GM12878 (cell line): Measurements from ENCODE around the gene TTC17. TPM values are rescaled to one million over a fixed set of nuclear protein-coding genes. Genes with fewer than 3 reads are reported as not detected.

ENCODE experiments used
- ATAC-seq: fragments of 200-7000 bp; cut with Tn5 transposase; 3 replicates; pipeline ENCODE4 v1.9.1; 2020; ENCODE audit warnings: mild to moderate bottlenecking, moderate library complexity
- BruUV-seq: library from RNA; stranded (reverse); fragments of 400-500 nt; replicated peaks from 2 replicates; lab custom pipeline; 2021; lab: Mats Ljungman, UMichigan
- CTCF ChIA-PET: fragments of 300-600 bp; sonication (Branson Sonifier 250); formaldehyde crosslinking; extraction: SDS; loops from one replicate; lab custom pipeline; 2021; ENCODE audit warnings: inconsistent platforms; lab: Yijun Ruan, JAX
- POLR2A ChIA-PET: fragments of 350-600 bp; formaldehyde crosslinking; extraction: SDS; loops from one replicate; lab custom pipeline; 2021; ENCODE audit warnings: inconsistent platforms; lab: Charles Lee
- RAD21 ChIA-PET: fragments of 300-600 bp; sonication (Branson Sonifier 250); formaldehyde crosslinking; loops from one replicate; lab custom pipeline; 2023; ENCODE audit warnings: antibody characterized with exemption; ENCODE audit not compliant: unreplicated experiment; lab: Charles Lee
- SMC1A ChIA-PET: fragments of 300-600 bp; sonication (Branson Sonifier 250); formaldehyde crosslinking; loops from one replicate; lab custom pipeline; 2023; ENCODE audit not compliant: unreplicated experiment, uncharacterized antibody; lab: Charles Lee
- DNase-seq: peaks from one replicate; pipeline ENCODE4 v3.0.0-alpha.2; 2011; ENCODE audit warnings: low read depth, low spot score
- FAIRE-seq: peaks from 3 replicates; lab custom pipeline; 2011; peaks lifted over from hg19 to GRCh38; lab: Jason Lieb, UNC
- H2AFZ ChIP-seq: 2 replicates; pipeline ENCODE4 v1.6.0; 2011; ENCODE audit warnings: low read depth, low read length, control low read depth; ENCODE audit not compliant: control insufficient read depth
- H3K27ac ChIP-seq: 2 replicates; pipeline ENCODE4 v1.5.1; 2011; ENCODE audit warnings: control low read depth; ENCODE audit not compliant: control insufficient read depth, insufficient read depth
- H3K27me3 ChIP-seq, 2 experiments: replicated peaks in 1 of 2; 2 replicates each; pipeline versions ENCODE4 v1.6.0 to v1.6.1; 2011; ENCODE audit warnings: low read length in 1 of 2; ENCODE audit not compliant: control insufficient read depth in 2 of 2, insufficient read depth in 2 of 2
- H3K36me3 ChIP-seq, 2 experiments: 2 replicates each; pipeline ENCODE4 v1.5.1; 2011; ENCODE audit warnings: low read length in 1 of 2; ENCODE audit not compliant: control insufficient read depth in 2 of 2, insufficient read depth in 2 of 2
- H3K4me1 ChIP-seq: 2 replicates; pipeline ENCODE4 v1.6.1; 2011; ENCODE audit warnings: mild to moderate bottlenecking, low read length, moderate library complexity, mixed read lengths; ENCODE audit not compliant: control insufficient read depth, insufficient read depth
- H3K4me2 ChIP-seq: 2 replicates; pipeline ENCODE4 v1.6.0; 2011; ENCODE audit warnings: control low read depth; ENCODE audit not compliant: control insufficient read depth, insufficient read depth
- H3K4me3 ChIP-seq: fragments of 200-600 bp; sonication (generic); 2 replicates; pipeline ENCODE4 v1.5.1; 2016
- H3K79me2 ChIP-seq: 2 replicates; pipeline ENCODE4 v1.6.0; 2011; ENCODE audit warnings: low read length; ENCODE audit not compliant: control insufficient read depth, insufficient read depth
- H3K9ac ChIP-seq: 2 replicates; pipeline ENCODE4 v1.8.0; 2011; ENCODE audit warnings: low read length, control low read depth, mixed read lengths; ENCODE audit not compliant: control insufficient read depth, insufficient read depth
- H3K9me3 ChIP-seq: replicated peaks from 3 replicates; pipeline ENCODE4 v1.5.1; 2011; ENCODE audit warnings: mild to moderate bottlenecking, low read length; ENCODE audit not compliant: control insufficient read depth, insufficient read depth
- H4K20me1 ChIP-seq: 2 replicates; pipeline ENCODE4 v1.6.0; 2011; ENCODE audit not compliant: control insufficient read depth, insufficient read depth
- HSF1 ChIP-seq: fragments of 150-350 bp; IDR thresholded peaks from 2 replicates; pipeline ENCODE4 v1.6.1; 2014; ENCODE audit warnings: mild to moderate bottlenecking, low read depth, low read length
- PAX5 ChIP-seq: IDR thresholded peaks from 2 replicates; pipeline ENCODE4 v1.6.1; 2011; ENCODE audit warnings: low read depth, low read length, borderline replicate concordance
- RAD21 ChIP-seq: IDR thresholded peaks from 2 replicates; pipeline ENCODE4 v1.6.1; 2011; ENCODE audit warnings: mild to moderate bottlenecking, low read depth, low read length, moderate library complexity; ENCODE audit not compliant: insufficient read depth
- RB1 ChIP-seq: fragments of 450-650 bp; formaldehyde crosslinking; IDR thresholded peaks from 2 replicates; pipeline ENCODE4 v1.6.1; 2017; ENCODE audit warnings: mild to moderate bottlenecking, borderline replicate concordance
- SMAD5 ChIP-seq: IDR thresholded peaks from 2 replicates; pipeline ENCODE4 v1.6.1; 2016; ENCODE audit warnings: antibody characterized with exemption, low read depth
- ZNF274 ChIP-seq: IDR thresholded peaks from one replicate; pipeline ENCODE4 v1.8.0; 2011; ENCODE audit not compliant: insufficient read length, insufficient read depth
- WGBS: methylation state at CpG from one replicate; pipeline ENCODE4 v1.1.6; 2016; ENCODE audit warnings: low lambda C conversion rate; ENCODE audit not compliant: insufficient replicate concordance, insufficient coverage; ENCODE audit errors: missing lambda C conversion rate; 5-methylcytosine and 5-hydroxymethylcytosine counted together
- in situ Hi-C: fragments of 300-500 bp; cut with MboI; formaldehyde crosslinking; loops from 9 replicates; pipeline ENCODE4 v1.14.3; 2018; ENCODE audit warnings: mixed read lengths
- intact Hi-C: fragments of 100-400 bp; cut with micrococcal nuclease; formaldehyde crosslinking; loops from one replicate; pipeline ENCODE4 v1.14.2; 2022; ENCODE audit not compliant: unreplicated experiment
- polyA plus RNA-seq, 11 experiments: library from polyadenylated mRNA; depleted of rRNA in 4 of 11; unstranded in 6 of 11; stranded (reverse) in 5 of 11; fragments of >200 nt; fragmentation: Nextera tagmentation in 4 of 11; fragmentation: Illumina TruSeq in 1 of 11; extraction: Ambion mirVana in 4 of 11; extraction: Trizol in 1 of 11; gene quantifications; 1 replicate in 1 of 11; 2 replicates in 10 of 11; pipeline versions ENCODE4 v1.2.1 to v1.2.3, GENCODE V29; 2011 to 2016; ENCODE audit warnings: inconsistent platforms in 2 of 11, missing spikeins in 2 of 11, low read depth in 1 of 11
- total RNA-seq, 4 experiments: library from RNA; depleted of rRNA in 3 of 4; stranded (reverse); fragments of >200 nt in 3 of 4; fragmentation: Illumina TruSeq in 1 of 4; extraction: Trizol in 1 of 4; gene quantifications; 2 replicates each; pipeline versions ENCODE4 v1.2.1 to v1.2.3, GENCODE V29; 2013 to 2021

The TTC17 gene
- total and polyA plus RNA-seq, 10 of the 15 experiments (the other 5 are each of a cell fraction or from before 2014, with no cell fraction given): 15.9 to 116 (median 41.5) TPM

GRCh38 chr11:43518408-43519160 is 159.9 kb downstream of the TTC17 start:
- POLR2A ChIA-PET: no interaction called here

More at GRCh38 chr11:43518408-43519160, 159.9 kb downstream of the TTC17 start:
- FAIRE-seq (no peak), ATAC-seq (no peak)
- H3K4me2 ChIP-seq: no peak overlapping the region
- BruUV-seq: no TSS peak
- intact Hi-C loops: no loop called here
- no peak for TF ChIP-seq RAD21
- no peak for TF ChIP-seq SMAD5
- TF ChIP-seq ZNF274: no peak
- no peak for TF ChIP-seq PAX5
- TF ChIP-seq RB1: no peak
- TF ChIP-seq HSF1: no peak
- TF ChIP-seq, all 136 proteins: peak for 0
- Histone ChIP-seq H3K27ac (no peak overlapping the region), H3K4me3 (no peak overlapping the region), H3K9ac (no peak overlapping the region), H3K4me1 (no peaks in the 10 kb centered on the region), H2AFZ (no peak overlapping the region), H3K9me3 (peaks cover 9% of the 10 kb centered on the region; the same call in 2 of the 3 replicates), H4K20me1 (no peaks in the 10 kb centered on the region), H3K36me3 (no peaks in the 10 kb centered on the region), H3K79me2 (no peaks in the 10 kb centered on the region), H3K27me3 (no peaks in the 10 kb centered on the region; a peak in 1 of 4 replicates)
- WGBS: 13% methylated on average over 9 of the region's 9 CpGs
- in situ Hi-C loops: no loop called here
- ChIA-PET RAD21 (no interaction called here), CTCF (interaction anchor here (0.6 kb wide), 1 partner anchor 158 kb away, joined by 3 read pairs; no protein-coding TSS in a partner anchor), SMC1A (no interaction called here)
- DNase-seq: no peak
